Gastrocnemius medialis (tissue), 4 donors: ENCODE results near the gene STON2. TPM values are rescaled to one million over a fixed set of nuclear protein-coding genes. Genes with fewer than 3 reads are reported as not detected.

Experiments used
- ATAC-seq, 2 donors: fragments of 150-250 bp; one replicate each; pipeline ENCODE4 v1.9.1; 2016
- DNase-seq, 2 donors: peaks; one replicate each; pipeline ENCODE4 v3.0.0-alpha.2; 2019
- H3K27ac ChIP-seq, 4 donors: fragments of 200-600 bp; sonication (generic); 1 replicate in 1 of 4; 2 replicates in 3 of 4; pipeline ENCODE4 v1.5.1; 2016 to 2018; ENCODE audit warnings: mild to moderate bottlenecking in 2 of 4, moderate library complexity in 1 of 4
- H3K27me3 ChIP-seq, 3 donors: fragments of 200-600 bp; sonication (generic) in 2 of 3; 1 replicate in 1 of 3; 2 replicates in 2 of 3; pipeline versions ENCODE4 v1.5.1 to v1.6.0; 2016 to 2019; ENCODE audit warnings: mild to moderate bottlenecking in 1 of 3, moderate library complexity in 1 of 3
- H3K36me3 ChIP-seq, 2 donors: fragments of 200-600 bp; sonication (generic) in 1 of 2; one replicate each; pipeline ENCODE4 v1.5.1; 2017 to 2018
- H3K4me1 ChIP-seq, 2 donors: fragments of 200-600 bp; sonication (generic) in 1 of 2; one replicate each; pipeline ENCODE4 v1.5.1; 2016 to 2017; ENCODE audit warnings: mild to moderate bottlenecking in 2 of 2
- H3K4me3 ChIP-seq, 4 donors: fragments of 200-600 bp; sonication (generic) in 3 of 4; 1 replicate in 1 of 4; 2 replicates in 3 of 4; pipeline ENCODE4 v1.5.1; 2016 to 2019; ENCODE audit warnings: mild to moderate bottlenecking in 2 of 4
- H3K9me3 ChIP-seq, 3 donors: fragments of 200-600 bp; sonication (generic) in 2 of 3; 1 replicate in 1 of 3; 2 replicates in 2 of 3; pipeline ENCODE4 v1.5.1; 2016 to 2019
- CTCF ChIP-seq, 5 experiments: fragments of 450-650 bp in 3 of 5; fragments of 200-600 bp in 2 of 5; sonication (generic) in 2 of 5; IDR thresholded peaks in 4 of 5; conservative IDR thresholded peaks in 1 of 5; 1 replicate in 4 of 5; 2 replicates in 1 of 5; pipeline ENCODE4 v1.5.1; 2016 to 2019; ENCODE audit warnings: antibody characterized with exemption in 5 of 5, mild to moderate bottlenecking in 3 of 5, moderate library complexity in 3 of 5
- POLR2A ChIP-seq, 2 donors: fragments of 450-650 bp; IDR thresholded peaks; one replicate each; pipeline ENCODE4 v1.6.1; 2017; ENCODE audit warnings: antibody characterized with exemption in 2 of 2, mild to moderate bottlenecking in 2 of 2, moderate library complexity in 2 of 2
- in situ Hi-C, 4 donors: fragments of 200-750 bp; cut with MboI; loops; one replicate each; pipeline versions ENCODE4 v1.15.0 to v1.8.0; 2017; ENCODE audit warnings: low sequenced_read_pairs in 4 of 4
- intact Hi-C: fragments of 100-400 bp; cut with DNase I; formaldehyde crosslinking; loops from one replicate; pipeline ENCODE4 v1.15.1; 2023; ENCODE audit warnings: low total_unique reads
- total RNA-seq, 4 donors: library from RNA; depleted of rRNA; stranded (reverse); fragments of >200 nt; gene quantifications; one replicate each; pipeline versions ENCODE4 v1.1.0 to v1.2.3, GENCODE V29; 2016

Gene STON2
- total RNA-seq, 4 donors from 2014 or later = 60.2 to 198 (median 161) TPM

- intact Hi-C loops = no loop called here
Observed at GRCh38 chr14:81275305-81276072, 124.6 kb downstream of the STON2 start.

GRCh38 chr14:81273961-81274575 lies 126.1 kb downstream of the STON2 start:
- in situ Hi-C loops (loop anchor here (5.0 kb wide), 1 partner anchor 178 kb away; no protein-coding TSS in a partner anchor), intact Hi-C loops (no loop called here)
- Histone ChIP-seq H3K27me3 (no peaks in the 10 kb centered on the region), H3K27ac (no peak overlapping the region), H3K36me3 (peaks cover 0 to 16% of the 10 kb centered on the region in 2 donors), H3K4me1 (peaks cover 33 to 47% of the 10 kb centered on the region in 2 donors), H3K4me3 (no peak overlapping the region), H3K9me3 (no peaks in the 10 kb centered on the region)
- ATAC-seq (no peak), DNase-seq (no peak)
- TF ChIP-seq POLR2A (IDR thresholded peaks at IDR 0.05) = no peak
- TF ChIP-seq CTCF (IDR thresholded peaks at IDR 0.05 in 4 of 5, conservative IDR thresholded peaks at IDR 0.05 in 1 of 5) = no peak

More at GRCh38 chr14:81275305-81276072, 124.6 kb downstream of the STON2 start:
- TF ChIP-seq POLR2A (IDR thresholded peaks at IDR 0.05) = no peak
- no peak for TF ChIP-seq CTCF (IDR thresholded peaks at IDR 0.05 in 4 of 5, conservative IDR thresholded peaks at IDR 0.05 in 1 of 5)
- H3K4me3 ChIP-seq = no peak overlapping the region
- no peaks in the 10 kb centered on the region for H3K9me3 ChIP-seq
- peak overlapping the region; percentile 14 to 56 (median 36) for H3K27ac ChIP-seq
- ATAC-seq (peak; percentile 39 to 61), DNase-seq (peak in 1 of 2 donors; percentile 25)
- H3K27me3 ChIP-seq = no peaks in the 10 kb centered on the region
- in situ Hi-C loops = no loop called here
- H3K36me3 ChIP-seq = peaks cover 0 to 16% of the 10 kb centered on the region in 2 donors
- H3K4me1 ChIP-seq = peaks cover 25 to 36% of the 10 kb centered on the region in 2 donors

- Histone ChIP-seq H3K9me3 (no peaks in the 10 kb centered on the region), H3K36me3 (peaks cover 0 to 18% of the 10 kb centered on the region in 2 donors), H3K4me3 (no peak overlapping the region), H3K27ac (no peak overlapping the region), H3K27me3 (no peaks in the 10 kb centered on the region), H3K4me1 (peaks cover 33 to 50% of the 10 kb centered on the region in 2 donors)
- no peak for ATAC-seq
- no peak for DNase-seq
- in situ Hi-C loops (loop anchor here (5.0 kb wide), 1 partner anchor 179 kb away; no protein-coding TSS in a partner anchor), intact Hi-C loops (no loop called here)
- TF ChIP-seq CTCF (IDR thresholded peaks at IDR 0.05 in 4 of 5, conservative IDR thresholded peaks at IDR 0.05 in 1 of 5) (no peak), POLR2A (IDR thresholded peaks at IDR 0.05) (no peak)
Observed at GRCh38 chr14:81273521-81273920, 126.6 kb downstream of the STON2 start.

- no peak overlapping the region for H3K4me3 ChIP-seq
- in situ Hi-C loops = loop anchor here (5.0 kb wide), 1 partner anchor 180 kb away; no protein-coding TSS in a partner anchor
- ATAC-seq (no peak), DNase-seq (no peak)
- no peaks in the 10 kb centered on the region for H3K9me3 ChIP-seq
- intact Hi-C loops = no loop called here
- TF ChIP-seq POLR2A (IDR thresholded peaks at IDR 0.05) = no peak
- TF ChIP-seq CTCF (IDR thresholded peaks at IDR 0.05 in 4 of 5, conservative IDR thresholded peaks at IDR 0.05 in 1 of 5) = no peak
- H3K27me3 ChIP-seq = no peaks in the 10 kb centered on the region
- H3K27ac ChIP-seq = no peak overlapping the region
- peaks cover 0 to 20% of the 10 kb centered on the region in 2 donors for H3K36me3 ChIP-seq
- H3K4me1 ChIP-seq = peaks cover 33 to 50% of the 10 kb centered on the region in 2 donors
Observed at GRCh38 chr14:81272317-81272716, 127.8 kb downstream of the STON2 start.
